Activated CD4-positive, alpha-beta T cell treated with anti-CD3 and anti-CD28 coated beads for 24 hours (primary cell): Measurements from ENCODE around the gene SIPA1.
"Not testable (repeated sequence)": the region's sequence is repeated elsewhere in the genome, so short reads cannot be mapped to it uniquely, and the experiment has no call there.

Source experiments
- DNase-seq, 2 donors: peaks; one replicate each; pipeline ENCODE4 v3.0.0-alpha.2; 2020; ENCODE audit warnings: low read depth in 2 of 2

The SIPA1 gene

DNA sequence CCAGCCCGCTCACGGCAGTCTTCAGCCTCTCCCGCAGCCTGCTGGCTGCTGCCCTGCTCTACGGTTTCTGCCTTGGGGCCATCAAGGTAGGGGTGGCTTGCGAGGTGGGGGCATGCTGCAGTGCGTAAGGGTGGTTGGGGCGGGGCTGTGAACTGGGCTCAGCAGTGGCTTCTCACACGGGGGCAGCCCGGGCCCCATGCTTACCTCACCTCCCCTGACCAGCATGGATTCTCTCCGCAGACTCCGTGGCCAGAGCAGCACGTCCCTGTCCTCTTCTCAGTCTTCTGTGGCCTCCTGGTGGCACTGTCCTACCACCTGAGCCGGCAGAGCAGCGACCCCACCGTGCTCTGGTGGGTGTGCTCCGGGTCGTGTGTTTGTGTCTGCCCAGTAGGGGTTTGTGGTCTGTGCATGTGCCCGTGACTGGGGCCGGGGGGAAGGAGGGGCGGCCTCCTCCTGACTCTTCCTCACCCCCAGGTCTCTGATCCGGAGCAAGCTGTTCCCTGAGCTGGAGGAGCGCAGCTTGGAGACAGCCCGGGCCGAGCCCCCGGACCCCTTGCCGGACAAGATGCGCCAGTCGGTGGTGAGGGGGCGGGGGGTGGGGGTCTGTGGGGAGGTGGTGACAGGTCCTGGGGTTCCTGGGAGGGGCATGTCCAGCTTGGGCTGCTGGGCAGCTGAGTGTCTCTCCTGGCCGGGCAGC is 12.8 kb upstream of the SIPA1 start:
- DNase-seq: no peak

DNA sequence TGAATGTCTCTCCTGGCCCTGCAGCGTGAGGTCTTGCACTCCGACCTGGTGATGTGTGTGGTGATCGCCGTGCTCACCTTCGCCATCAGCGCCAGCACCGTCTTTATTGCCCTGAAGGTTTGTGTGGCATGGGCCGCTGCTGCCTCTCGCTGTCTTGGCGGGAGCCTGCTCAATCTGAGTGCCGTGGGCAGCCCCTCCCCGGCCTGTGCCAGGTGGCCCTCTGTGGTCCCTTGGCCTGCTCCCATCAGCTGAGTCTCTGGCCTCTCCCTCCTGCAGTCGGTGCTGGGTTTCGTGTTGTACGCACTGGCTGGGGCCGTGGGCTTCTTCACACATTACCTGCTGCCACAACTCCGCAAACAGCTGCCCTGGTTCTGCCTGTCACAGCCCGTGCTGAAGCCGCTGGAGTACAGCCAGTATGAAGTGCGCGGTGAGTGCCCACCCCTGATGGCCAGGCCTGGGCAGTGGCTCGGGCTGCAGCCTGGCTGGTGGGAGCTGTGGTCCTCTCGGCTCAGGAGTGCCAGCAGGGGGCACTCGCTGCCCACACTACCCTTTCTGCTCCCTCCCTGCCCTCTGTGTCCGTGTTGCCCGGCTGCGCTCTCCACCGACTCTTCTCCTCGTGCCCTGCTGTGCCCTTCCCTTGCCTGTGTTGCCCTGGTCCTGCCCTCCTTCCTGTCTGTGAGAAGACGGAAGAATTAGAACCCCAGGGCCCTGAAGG is 12.1 kb upstream of the SIPA1 start:
- DNase-seq: no peak

DNA sequence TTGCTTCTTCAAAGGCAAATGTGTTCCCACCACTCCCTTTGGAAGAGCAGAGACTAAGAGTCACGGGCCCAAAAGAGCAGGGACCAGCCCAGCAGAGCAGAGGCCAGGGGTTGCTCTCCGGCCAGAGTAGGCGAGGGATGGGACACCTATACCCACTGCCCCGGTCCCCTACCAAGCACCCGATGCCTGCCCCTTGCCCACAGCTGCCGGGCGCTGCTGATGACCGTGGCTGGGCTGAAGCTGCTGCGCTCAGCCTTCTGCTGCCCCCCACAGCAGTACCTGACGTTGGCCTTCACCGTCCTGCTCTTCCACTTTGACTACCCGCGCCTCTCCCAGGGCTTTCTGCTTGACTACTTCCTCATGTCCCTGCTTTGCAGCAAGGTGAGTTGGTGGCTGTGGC is 10.7 kb upstream of the SIPA1 start:
- no peak for DNase-seq

GRCh38 chr11:65629579-65629978 is 8.3 kb upstream of the SIPA1 start:
- DNase-seq: no peak

GRCh38 chr11:65630215-65630614 is 7.7 kb upstream of the SIPA1 start:
- no peak for DNase-seq

GRCh38 chr11:65633390-65634108 is 4.4 kb upstream of the SIPA1 start:
- no peak for DNase-seq

GRCh38 chr11:65634109-65634436 is 3.8 kb upstream of the SIPA1 start:
- DNase-seq: no peak

GRCh38 chr11:65634440-65634839 is 3.5 kb upstream of the SIPA1 start:
- no peak for DNase-seq

DNA sequence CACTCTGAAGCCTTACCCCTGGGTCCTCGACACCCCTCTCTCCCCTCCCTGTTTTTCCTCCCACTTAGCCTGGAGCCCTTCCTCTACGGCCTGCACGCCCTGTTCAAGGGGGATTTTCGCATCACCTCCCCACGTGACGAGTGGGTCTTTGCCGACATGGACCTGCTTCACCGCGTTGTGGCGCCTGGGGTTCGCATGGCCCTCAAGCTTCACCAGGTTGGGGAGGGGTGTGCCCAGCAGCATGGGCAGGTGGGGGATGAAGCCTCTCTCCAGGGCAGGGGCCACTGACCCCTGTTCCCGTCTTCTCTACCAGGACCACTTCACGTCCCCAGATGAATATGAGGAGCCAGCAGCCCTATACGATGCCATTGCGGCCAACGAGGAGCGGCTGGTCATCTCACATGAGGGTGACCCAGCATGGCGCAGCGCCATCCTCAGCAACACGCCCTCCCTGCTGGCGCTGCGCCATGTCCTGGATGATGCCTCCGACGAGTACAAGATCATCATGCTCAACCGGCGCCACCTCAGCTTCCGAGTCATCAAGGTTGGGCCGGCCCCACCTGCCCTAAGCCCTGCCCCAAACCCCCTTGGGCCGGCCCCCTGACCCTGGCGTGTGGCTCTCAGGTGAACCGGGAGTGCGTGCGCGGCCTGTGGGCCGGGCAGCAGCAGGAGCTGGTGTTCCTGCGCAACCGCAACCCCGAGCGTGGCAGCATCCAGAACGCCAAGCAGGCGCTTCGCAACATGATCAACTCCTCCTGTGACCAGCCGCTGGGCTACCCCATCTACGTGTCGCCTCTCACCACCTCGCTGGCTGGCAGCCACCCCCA is 2.8 kb upstream of the SIPA1 start:
- DNase-seq: no peak

DNA sequence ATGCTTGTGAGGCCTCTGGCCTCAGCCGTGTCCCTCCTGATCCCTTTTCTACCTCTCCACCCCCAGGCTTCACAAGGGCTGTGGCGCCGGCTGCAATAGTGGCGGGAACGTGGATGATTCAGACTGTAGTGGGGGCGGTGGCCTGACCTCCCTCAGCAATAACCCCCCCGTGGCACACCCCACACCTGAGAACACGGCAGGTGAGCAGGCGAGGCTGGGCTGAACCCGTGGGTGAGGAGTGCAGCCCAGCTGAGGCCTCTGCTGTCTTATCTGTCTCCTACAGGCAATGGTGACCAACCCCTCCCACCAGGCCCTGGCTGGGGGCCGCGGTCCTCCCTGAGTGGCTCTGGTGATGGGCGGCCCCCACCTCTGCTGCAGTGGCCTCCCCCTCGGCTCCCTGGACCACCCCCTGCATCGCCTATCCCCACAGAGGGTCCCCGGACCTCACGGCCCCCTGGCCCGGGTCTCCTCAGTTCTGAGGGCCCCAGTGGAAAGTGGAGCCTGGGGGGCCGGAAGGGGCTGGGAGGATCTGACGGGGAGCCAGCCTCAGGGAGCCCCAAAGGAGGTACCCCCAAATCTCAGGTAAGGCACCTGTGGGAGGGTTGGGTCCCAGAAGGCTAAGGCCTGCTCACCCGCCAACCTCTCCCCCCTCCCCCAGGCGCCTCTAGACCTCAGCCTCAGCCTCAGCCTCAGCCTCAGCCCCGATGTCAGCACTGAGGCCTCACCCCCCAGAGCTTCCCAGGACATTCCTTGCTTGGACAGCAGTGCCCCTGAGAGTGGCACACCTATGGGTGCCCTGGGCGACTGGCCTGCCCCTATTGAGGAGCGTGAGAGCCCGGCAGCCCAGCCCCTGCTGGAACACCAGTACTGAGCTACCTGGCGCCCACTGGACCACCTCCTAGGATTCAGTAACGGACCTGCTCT is 1.5 kb upstream of the SIPA1 start:
- DNase-seq: no peak

DNA sequence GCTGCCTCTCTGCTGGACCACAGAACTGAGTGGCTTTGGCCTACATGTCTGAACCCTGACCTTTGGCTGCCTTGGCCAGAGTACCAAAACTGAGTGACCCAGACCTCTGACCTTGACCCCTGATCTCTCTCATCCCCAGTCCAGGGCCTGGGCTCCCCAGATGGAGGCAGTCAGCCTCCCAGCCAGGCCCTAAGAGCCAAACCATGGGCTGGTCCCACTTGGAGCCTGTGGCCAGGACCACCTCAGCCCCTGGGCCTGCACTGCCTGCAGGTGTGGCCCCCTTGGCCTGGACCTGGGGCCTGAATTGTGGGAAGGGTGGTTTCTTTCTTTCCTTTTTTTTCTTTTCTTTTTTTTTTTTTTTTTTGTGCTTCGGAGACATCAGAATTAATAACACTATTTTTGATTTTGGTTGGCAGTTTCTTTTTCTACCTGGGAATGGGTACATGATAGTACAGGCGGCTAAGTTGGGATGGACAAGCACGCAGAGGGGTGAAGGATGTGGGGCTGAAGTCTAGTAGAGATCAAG is 806 bp upstream of the SIPA1 start:
- no peak for DNase-seq

DNA sequence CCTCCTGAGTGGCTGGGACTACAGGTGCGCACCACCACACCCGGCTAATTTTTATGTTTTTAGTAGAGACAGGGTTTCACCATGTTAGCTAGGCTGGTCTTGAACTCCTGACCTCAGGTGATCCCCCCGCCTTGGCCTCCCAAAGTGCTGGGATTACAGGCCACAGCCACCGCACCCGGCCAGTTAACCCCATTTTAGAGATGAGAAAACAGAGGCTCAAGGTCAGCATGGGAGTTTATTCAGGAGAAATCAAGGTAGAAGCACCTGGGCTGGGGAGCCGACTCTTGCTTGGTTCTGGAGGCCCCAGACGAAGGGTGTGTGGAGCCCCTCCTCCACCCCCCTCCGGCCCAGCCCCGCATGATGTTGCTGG is 1.3 kb downstream of the SIPA1 start:
- DNase-seq: not testable (repeated sequence)

DNA sequence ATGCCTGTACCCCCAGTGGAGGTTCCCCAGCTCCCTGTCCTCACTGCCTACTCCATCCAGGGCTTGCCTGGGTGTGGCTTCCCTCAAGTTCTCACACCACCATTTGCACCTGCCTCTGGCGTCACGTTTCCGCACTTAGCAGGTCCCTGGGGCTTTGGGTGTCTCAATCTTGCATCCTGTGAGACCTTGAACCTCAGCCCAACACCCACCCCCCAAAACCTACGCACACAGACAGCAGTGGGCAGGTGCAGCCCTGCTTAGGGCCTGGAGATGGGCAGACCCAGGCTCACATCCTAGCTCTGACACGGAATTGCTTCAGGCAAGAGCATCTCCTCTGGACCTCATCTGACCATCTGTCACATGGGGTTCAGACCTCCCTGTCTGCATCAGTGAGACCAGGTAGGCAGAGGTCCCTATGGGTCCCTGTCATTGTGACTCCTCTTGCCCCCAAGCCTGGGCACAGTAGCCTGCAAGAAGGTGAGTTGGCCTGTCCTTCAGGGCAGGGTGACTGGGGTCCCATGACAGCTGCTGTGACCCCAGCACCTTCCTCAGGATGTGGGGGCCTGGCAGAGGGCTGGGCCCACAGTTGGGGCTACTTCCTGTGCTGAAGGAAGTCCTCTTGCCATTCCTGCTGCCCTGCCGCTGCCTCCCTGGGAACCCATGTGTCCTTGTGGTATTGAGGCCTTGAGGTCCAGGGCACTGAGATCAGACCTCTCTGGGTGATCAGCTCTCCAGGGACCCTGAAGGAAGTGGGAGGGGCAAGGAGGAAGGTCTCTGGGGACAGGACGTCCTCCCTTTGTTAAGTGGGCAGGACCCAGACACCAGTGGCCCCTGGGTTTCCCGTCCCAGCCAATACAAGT is 2.0 kb downstream of the SIPA1 start:
- no peak for DNase-seq

GRCh38 chr11:65640483-65641296 is 2.8 kb downstream of the SIPA1 start:
- DNase-seq: no peak

DNA sequence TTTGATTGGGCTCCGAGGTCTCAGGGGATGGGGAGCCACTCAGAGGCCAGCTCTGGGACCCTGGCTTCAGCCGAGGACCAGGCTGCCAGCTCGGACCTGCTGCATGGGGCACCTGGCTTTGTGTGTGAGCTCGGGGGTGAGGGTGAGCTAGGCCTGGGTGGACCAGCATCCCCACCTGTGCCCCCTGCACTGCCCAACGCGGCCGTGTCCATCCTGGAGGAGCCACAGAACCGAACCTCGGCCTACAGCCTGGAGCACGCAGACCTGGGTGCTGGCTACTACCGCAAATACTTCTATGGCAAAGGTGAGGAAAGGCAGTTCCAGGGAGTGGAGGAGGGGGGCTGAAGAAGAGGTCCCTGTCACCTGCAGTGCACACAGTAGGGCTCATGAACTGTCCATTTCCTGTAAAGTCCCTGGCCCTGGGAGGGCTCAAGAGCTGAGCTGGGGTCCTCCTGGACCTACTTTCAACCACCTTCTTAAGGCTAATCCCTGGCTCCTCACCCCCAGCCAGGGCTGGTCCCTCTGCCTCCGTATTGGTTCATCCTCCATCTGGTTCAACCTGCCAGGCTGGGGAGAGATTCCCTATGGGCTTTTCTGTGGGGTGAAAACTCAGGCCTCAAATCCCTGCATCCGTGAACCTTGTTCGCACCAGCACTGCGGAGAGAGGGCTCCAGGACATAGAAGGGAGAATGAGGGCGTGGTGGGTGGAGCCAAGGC is 3.6 kb downstream of the SIPA1 start:
- DNase-seq: no peak

DNA sequence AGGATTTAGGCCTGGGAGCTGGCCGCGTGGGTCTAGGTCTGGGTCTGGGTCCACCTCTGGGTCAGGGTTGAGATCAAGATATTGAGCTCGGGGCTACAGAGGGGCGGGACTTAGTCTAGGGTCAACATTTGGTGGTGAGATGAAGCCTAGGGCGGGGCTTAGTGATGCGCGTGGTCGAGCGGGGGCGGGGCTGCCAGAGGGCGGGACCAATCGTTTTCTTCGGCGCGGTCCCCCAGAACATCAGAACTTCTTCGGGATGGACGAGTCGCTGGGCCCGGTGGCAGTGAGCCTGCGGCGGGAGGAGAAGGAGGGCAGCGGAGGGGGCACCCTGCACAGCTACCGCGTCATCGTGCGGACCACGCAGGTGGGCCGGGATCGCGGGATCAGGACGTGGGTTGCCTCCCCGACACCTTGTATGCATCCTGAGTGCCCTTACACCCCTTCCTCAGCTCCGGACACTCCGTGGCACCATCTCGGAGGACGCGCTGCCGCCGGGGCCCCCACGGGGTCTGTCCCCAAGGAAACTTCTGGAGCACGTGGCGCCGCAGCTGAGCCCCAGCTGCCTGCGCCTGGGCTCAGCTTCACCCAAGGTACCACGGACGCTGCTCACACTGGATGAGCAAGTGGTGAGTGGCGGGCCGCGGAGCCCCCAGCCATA is 4.2 kb downstream of the SIPA1 start:
- no peak for DNase-seq

- DNase-seq: no peak
Observed at GRCh38 chr11:65643971-65644370, 6.1 kb downstream of the SIPA1 start.

DNA sequence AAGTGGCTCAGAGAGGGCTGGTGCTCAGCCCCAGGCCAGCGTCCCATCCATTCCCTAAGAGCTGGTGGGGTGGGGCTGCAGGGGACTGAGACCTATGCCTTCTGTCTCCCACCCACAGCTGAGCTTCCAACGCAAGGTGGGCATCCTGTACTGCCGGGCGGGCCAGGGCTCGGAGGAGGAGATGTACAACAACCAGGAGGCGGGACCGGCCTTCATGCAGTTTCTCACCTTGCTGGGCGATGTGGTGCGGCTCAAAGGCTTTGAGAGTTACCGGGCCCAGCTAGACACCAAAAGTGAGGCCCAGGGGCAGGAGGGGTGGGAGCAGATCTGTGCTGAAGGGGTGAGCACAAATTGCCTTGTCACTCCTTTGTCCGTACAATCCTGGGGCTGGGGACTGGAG is 6.9 kb downstream of the SIPA1 start:
- no peak for DNase-seq
